K562 (cell line): Measurements from ENCODE around the gene JMY. TPM values are rescaled to one million over a fixed set of nuclear protein-coding genes. Genes with fewer than 3 reads are reported as not detected.

Source experiments
- FOXK1 ChIP-seq: sonication (generic); formaldehyde crosslinking; IDR thresholded peaks from 2 replicates; pipeline ENCODE4 v1.8.0; 2022; ENCODE audit warnings: missing genetic modification reagents, mild to moderate bottlenecking, borderline replicate concordance
- KLF6 ChIP-seq: fragments of 250-450 bp; sonication (Bioruptor Pico); IDR thresholded peaks from 2 replicates; pipeline ENCODE4 v1.4.0; 2020; ENCODE audit warnings: mild to moderate bottlenecking, moderate library complexity, borderline replicate concordance
- PHF8 ChIP-seq: fragments of 200-600 bp; sonication (generic); IDR thresholded peaks from 2 replicates; pipeline ENCODE4 v1.6.1; 2012; ENCODE audit warnings: mixed run types, mild to moderate bottlenecking, inconsistent platforms, low read length, moderate library complexity, borderline replicate concordance
- PYGO2 ChIP-seq: fragments of 450-650 bp; IDR thresholded peaks from 2 replicates; pipeline ENCODE4 v1.6.1; 2016; ENCODE audit warnings: mild to moderate bottlenecking, missing genetic modification characterization, moderate library complexity, missing compliant biosample characterization
- STAT5B ChIP-seq: fragments of 250-450 bp; sonication (Bioruptor Pico); IDR thresholded peaks from 2 replicates; pipeline ENCODE4 v1.8.0; 2021; ENCODE audit warnings: mild to moderate bottlenecking, inconsistent platforms
- TAF1 ChIP-seq: IDR thresholded peaks from 2 replicates; pipeline ENCODE4 v1.6.1; 2011; ENCODE audit warnings: mild to moderate bottlenecking, low read length, moderate library complexity; ENCODE audit not compliant: insufficient read depth, control insufficient read depth, severe bottlenecking; ENCODE audit errors: extremely low read depth
- TBP ChIP-seq: optimal IDR thresholded peaks from 2 replicates; pipeline ENCODE3; 2011; ENCODE audit warnings: low read depth, low read length, improper control_type of control experiment
- ZNF407 ChIP-seq: fragments of 450-650 bp; IDR thresholded peaks from 2 replicates; pipeline ENCODE4 v1.6.1; 2016; ENCODE audit warnings: low read depth
- polyA plus RNA-seq, 8 experiments: library from polyadenylated mRNA; depleted of rRNA in 4 of 8; stranded (reverse) in 5 of 8; unstranded in 3 of 8; fragments of >200 nt; fragmentation: Nextera tagmentation in 2 of 8; fragmentation: Illumina TruSeq in 1 of 8; extraction: Ambion mirVana in 2 of 8; extraction: Trizol in 1 of 8; gene quantifications; 2 replicates each; pipeline versions ENCODE4 v1.2.1 to v1.2.3, GENCODE V29; 2011 to 2014; ENCODE audit warnings: inconsistent platforms in 1 of 8, missing spikeins in 1 of 8
- total RNA-seq, 7 experiments: library from RNA; depleted of rRNA in 6 of 7; stranded (reverse); fragments of >200 nt in 6 of 7; fragmentation: Illumina TruSeq in 2 of 7; extraction: Trizol in 2 of 7; gene quantifications; 2 replicates each; pipeline versions ENCODE4 v1.2.1 to v1.2.3, GENCODE V29; 2011 to 2021; ENCODE audit warnings: low replicate concordance in 1 of 7
- TF ChIP-seq, protein P1 (sequence below), 3 experiments: IDR thresholded peaks in 2 of 3; conservative IDR thresholded peaks in 1 of 3; 2 replicates each; pipeline ENCODE4 v1.5.1; 2011 to 2012; ENCODE audit warnings: low read length in 3 of 3, mild to moderate bottlenecking in 3 of 3, control low read depth in 2 of 3, improper control_type of control experiment in 1 of 3, inconsistent platforms in 1 of 3, low read depth in 1 of 3, mixed read lengths in 1 of 3, moderate library complexity in 1 of 3; ENCODE audit not compliant: insufficient read depth in 2 of 3

Gene JMY
- total and polyA plus RNA-seq, 9 of the 15 experiments (the other 6 are each of a cell fraction or from before 2014, with no cell fraction given), result 1.1 to 5.5 (median 3.7) TPM

- TF ChIP-seq, protein P1, sequence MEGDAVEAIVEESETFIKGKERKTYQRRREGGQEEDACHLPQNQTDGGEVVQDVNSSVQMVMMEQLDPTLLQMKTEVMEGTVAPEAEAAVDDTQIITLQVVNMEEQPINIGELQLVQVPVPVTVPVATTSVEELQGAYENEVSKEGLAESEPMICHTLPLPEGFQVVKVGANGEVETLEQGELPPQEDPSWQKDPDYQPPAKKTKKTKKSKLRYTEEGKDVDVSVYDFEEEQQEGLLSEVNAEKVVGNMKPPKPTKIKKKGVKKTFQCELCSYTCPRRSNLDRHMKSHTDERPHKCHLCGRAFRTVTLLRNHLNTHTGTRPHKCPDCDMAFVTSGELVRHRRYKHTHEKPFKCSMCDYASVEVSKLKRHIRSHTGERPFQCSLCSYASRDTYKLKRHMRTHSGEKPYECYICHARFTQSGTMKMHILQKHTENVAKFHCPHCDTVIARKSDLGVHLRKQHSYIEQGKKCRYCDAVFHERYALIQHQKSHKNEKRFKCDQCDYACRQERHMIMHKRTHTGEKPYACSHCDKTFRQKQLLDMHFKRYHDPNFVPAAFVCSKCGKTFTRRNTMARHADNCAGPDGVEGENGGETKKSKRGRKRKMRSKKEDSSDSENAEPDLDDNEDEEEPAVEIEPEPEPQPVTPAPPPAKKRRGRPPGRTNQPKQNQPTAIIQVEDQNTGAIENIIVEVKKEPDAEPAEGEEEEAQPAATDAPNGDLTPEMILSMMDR (IDR thresholded peaks at IDR 0.05 in 2 of 3, conservative IDR thresholded peaks at IDR 0.05 in 1 of 3; ENCODE audit: insufficient read depth in 2 of 3, low read depth in 1 of 3, low read length in 3 of 3), result no peak
- TF ChIP-seq TBP (no peak), STAT5B (CRISPR knock-in tag) (no peak), KLF6 (no peak), FOXK1 (no peak), TAF1 (no peak), PYGO2 (no peak), ZNF407 (no peak), PHF8 (no peak)
- TF ChIP-seq, all 486 proteins: peak for 3
These were observed 6.4 kb upstream of the JMY start (continued) for GRCh38 chr5:79229357-79230174.
